GM18907 (cell line): ENCODE data around the gene RNF225.
"Not testable (repeated sequence)": the region's sequence is repeated elsewhere in the genome, so short reads cannot be mapped to it uniquely, and the experiment has no call there.

Source experiments
- ATAC-seq: cut with Tn5 transposase; IDR thresholded peaks from one replicate; pipeline ENCODE4 v1.9.1; 2021; ENCODE audit warnings: mild to moderate bottlenecking, moderate library complexity; ENCODE audit not compliant: unreplicated experiment

Gene RNF225

GRCh38 chr19:58395220-58395978 is at the start of gene RNF225:
RNF225 (plus strand) TSS chr19:58395656; CDS start chr19:58396090, 434 bp downstream.
- ATAC-seq: no peak

GRCh38 chr19:58346961-58347929 is 48.2 kb upstream of the RNF225 start:
- ATAC-seq: peak; percentile 86

- not testable (repeated sequence) for ATAC-seq
These were observed 47.4 kb upstream of the RNF225 start for GRCh38 chr19:58348080-58348479.

- no peak for ATAC-seq
These were observed 45.9 kb upstream of the RNF225 start for GRCh38 chr19:58349590-58349989.

- no peak for ATAC-seq
These were observed 45.2 kb upstream of the RNF225 start for GRCh38 chr19:58350001-58350861.

GRCh38 chr19:58350871-58351557 is 44.4 kb upstream of the RNF225 start:
- no peak for ATAC-seq

GRCh38 chr19:58351558-58351878 is 43.9 kb upstream of the RNF225 start:
- no peak for ATAC-seq

GRCh38 chr19:58351990-58352755 is 43.3 kb upstream of the RNF225 start:
- no peak for ATAC-seq

GRCh38 chr19:58352760-58353671 is 42.4 kb upstream of the RNF225 start, which contains the start of gene A1BG:
A1BG (minus strand) TSS chr19:58353492; CDS start chr19:58353437, 55 bp downstream.
- ATAC-seq: no peak

GRCh38 chr19:58353717-58354477 is 41.6 kb upstream of the RNF225 start:
- no peak for ATAC-seq

GRCh38 chr19:58354478-58355030 is 40.9 kb upstream of the RNF225 start:
- no peak for ATAC-seq

- ATAC-seq: no peak
These were observed 40.1 kb upstream of the RNF225 start for GRCh38 chr19:58355215-58355796.

GRCh38 chr19:58355908-58356765 is 39.3 kb upstream of the RNF225 start:
- no peak for ATAC-seq

GRCh38 chr19:58356766-58357480 is 38.5 kb upstream of the RNF225 start:
- no peak for ATAC-seq

GRCh38 chr19:58357481-58358145 is 37.8 kb upstream of the RNF225 start:
- no peak for ATAC-seq
